Colonic mucosa (tissue), 4 donors: ENCODE measurements around the gene TMEM59L. TPM values are rescaled to one million over a fixed set of nuclear protein-coding genes. Genes with fewer than 3 reads are reported as not detected.

Experiments used
- DNase-seq: peaks from one replicate; pipeline ENCODE4 v3.0.0-alpha.2; 2020
- H3K27ac ChIP-seq: fragments of 200-600 bp; one replicate; pipeline ENCODE4 v1.8.0; 2021
- H3K27me3 ChIP-seq: fragments of 200-600 bp; one replicate; pipeline ENCODE4 v1.8.0; 2021
- H3K36me3 ChIP-seq: fragments of 200-600 bp; one replicate; pipeline ENCODE4 v1.8.0; 2021
- H3K4me1 ChIP-seq: fragments of 200-600 bp; one replicate; pipeline ENCODE4 v1.8.0; 2021; ENCODE audit warnings: mild to moderate bottlenecking
- H3K4me3 ChIP-seq: fragments of 200-600 bp; one replicate; pipeline ENCODE4 v1.8.0; 2021
- H3K9ac ChIP-seq, 2 donors: one replicate each; pipeline ENCODE4 v1.7.0; 2013; ENCODE audit warnings: control low read depth in 2 of 2, low read depth in 2 of 2, low read length in 2 of 2
- H3K9me3 ChIP-seq: fragments of 200-600 bp; one replicate; pipeline ENCODE4 v1.8.0; 2021
- intact Hi-C: fragments of 100-400 bp; cut with DNase I; formaldehyde crosslinking; loops from one replicate; pipeline ENCODE4 v1.14.1; 2022
- total RNA-seq, 2 donors: library from RNA; stranded (reverse); fragmentation: NEBNext Ultra II Directional in 1 of 2; extraction: Animal tissue kit (Norgen Biotek cat#: 25700) in 1 of 2; gene quantifications; one replicate each; pipeline ENCODE4 v1.2.1, GENCODE V29; 2021
- TF ChIP-seq, protein P1 (sequence below): fragments of 200-600 bp; IDR thresholded peaks from one replicate; pipeline ENCODE4 v1.8.0; 2022; ENCODE audit warnings: antibody characterized with exemption, mild to moderate bottlenecking
- donor health status: healthy.
- donor health status: DM: no; HTN: no; CAD: no.
- donor health status: DM: no; HTN: no; CAD: no.

Gene TMEM59L
- total RNA-seq, 2 donors from 2014 or later, result 0.27 to 1.4 TPM

DNA sequence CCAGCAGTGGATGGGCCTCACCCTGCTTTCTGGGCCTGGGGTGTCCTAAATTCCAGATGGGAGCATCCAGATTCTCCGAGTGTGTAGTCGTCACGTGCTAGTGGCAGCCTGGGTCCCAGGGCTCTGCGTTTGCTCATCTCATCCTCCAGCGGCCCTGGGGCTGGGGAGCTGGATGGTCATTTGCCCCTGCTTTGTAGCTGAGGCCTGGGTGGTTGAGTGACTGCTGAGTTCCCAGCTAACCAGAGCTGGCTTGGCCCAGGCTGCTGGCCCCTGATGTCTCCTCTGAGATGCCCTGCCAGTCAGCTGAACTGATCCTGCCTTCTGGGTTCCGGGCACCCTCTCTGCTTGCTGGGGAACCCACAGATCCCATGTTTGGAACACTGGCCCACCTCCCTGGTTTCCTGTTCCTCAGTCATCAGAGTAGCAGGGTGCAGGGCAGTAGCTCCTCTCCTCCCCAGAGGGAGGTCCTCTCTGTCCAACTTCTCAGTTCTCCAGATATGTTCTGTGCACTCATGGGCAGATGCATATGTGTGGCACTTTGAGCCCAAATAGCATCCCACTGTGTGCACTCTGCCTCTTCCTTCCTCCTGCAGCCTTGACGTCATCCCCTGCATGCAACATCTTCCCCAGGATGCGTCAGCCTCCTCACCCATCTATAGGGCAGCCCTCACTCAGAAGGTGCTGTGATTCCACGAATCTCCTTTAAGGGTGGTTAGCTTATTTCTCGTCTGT, 48.4 kb downstream of the TMEM59L start:
- H3K9me3 ChIP-seq, result no peaks in the 10 kb centered on the region
- no peak overlapping the region for H3K4me3 ChIP-seq
- intact Hi-C loops, result loop anchor here (10.0 kb wide), 1 partner anchor 196 kb away; no protein-coding TSS in a partner anchor

GRCh38 chr19:18662972-18663732, 50.5 kb downstream of the TMEM59L start:
- Histone ChIP-seq H3K27ac (no peak overlapping the region), H3K4me1 (no peaks in the 10 kb centered on the region)
- intact Hi-C loops, result loop anchor here (10.0 kb wide), 1 partner anchor 198 kb away; no protein-coding TSS in a partner anchor

More for the DNA sequence above, 48.4 kb downstream of the TMEM59L start:
- Histone ChIP-seq H3K9ac (peak overlapping the region; percentile 26), H3K4me1 (no peaks in the 10 kb centered on the region), H3K36me3 (no peaks in the 10 kb centered on the region), H3K27me3 (no peaks in the 10 kb centered on the region), H3K27ac (no peak overlapping the region)
- DNase-seq, result no peak
- TF ChIP-seq, protein P1, sequence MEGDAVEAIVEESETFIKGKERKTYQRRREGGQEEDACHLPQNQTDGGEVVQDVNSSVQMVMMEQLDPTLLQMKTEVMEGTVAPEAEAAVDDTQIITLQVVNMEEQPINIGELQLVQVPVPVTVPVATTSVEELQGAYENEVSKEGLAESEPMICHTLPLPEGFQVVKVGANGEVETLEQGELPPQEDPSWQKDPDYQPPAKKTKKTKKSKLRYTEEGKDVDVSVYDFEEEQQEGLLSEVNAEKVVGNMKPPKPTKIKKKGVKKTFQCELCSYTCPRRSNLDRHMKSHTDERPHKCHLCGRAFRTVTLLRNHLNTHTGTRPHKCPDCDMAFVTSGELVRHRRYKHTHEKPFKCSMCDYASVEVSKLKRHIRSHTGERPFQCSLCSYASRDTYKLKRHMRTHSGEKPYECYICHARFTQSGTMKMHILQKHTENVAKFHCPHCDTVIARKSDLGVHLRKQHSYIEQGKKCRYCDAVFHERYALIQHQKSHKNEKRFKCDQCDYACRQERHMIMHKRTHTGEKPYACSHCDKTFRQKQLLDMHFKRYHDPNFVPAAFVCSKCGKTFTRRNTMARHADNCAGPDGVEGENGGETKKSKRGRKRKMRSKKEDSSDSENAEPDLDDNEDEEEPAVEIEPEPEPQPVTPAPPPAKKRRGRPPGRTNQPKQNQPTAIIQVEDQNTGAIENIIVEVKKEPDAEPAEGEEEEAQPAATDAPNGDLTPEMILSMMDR, result no peak

GRCh38 chr19:18663940-18664530, 51.4 kb downstream of the TMEM59L start:
- H3K9ac ChIP-seq, result no peak overlapping the region
- intact Hi-C loops, result loop anchor here (10.0 kb wide), 1 partner anchor 199 kb away; no protein-coding TSS in a partner anchor
- DNase-seq, result no peak
- H3K4me1 ChIP-seq, result no peaks in the 10 kb centered on the region
- TF ChIP-seq, protein P1, result no peak
- no peaks in the 10 kb centered on the region for H3K9me3 ChIP-seq
- H3K27ac ChIP-seq, result no peak overlapping the region
- no peak overlapping the region for H3K4me3 ChIP-seq
- H3K36me3 ChIP-seq, result no peaks in the 10 kb centered on the region
- no peaks in the 10 kb centered on the region for H3K27me3 ChIP-seq

More at GRCh38 chr19:18662972-18663732, 50.5 kb downstream of the TMEM59L start:
- TF ChIP-seq, protein P1, result no peak
- Histone ChIP-seq H3K4me3 (no peak overlapping the region), H3K9me3 (no peaks in the 10 kb centered on the region), H3K27me3 (no peaks in the 10 kb centered on the region), H3K9ac (no peak overlapping the region), H3K36me3 (no peaks in the 10 kb centered on the region)
- no peak for DNase-seq

- intact Hi-C loops, result loop anchor here (10.0 kb wide), 1 partner anchor 201 kb away; no protein-coding TSS in a partner anchor
- H3K27ac ChIP-seq, result no peak overlapping the region
- no peaks in the 10 kb centered on the region for H3K36me3 ChIP-seq
- DNase-seq, result no peak
- TF ChIP-seq, protein P1, result no peak
- H3K27me3 ChIP-seq, result no peaks in the 10 kb centered on the region
- H3K4me1 ChIP-seq, result no peaks in the 10 kb centered on the region
- H3K4me3 ChIP-seq, result no peak overlapping the region
- H3K9ac ChIP-seq, result no peak overlapping the region
- H3K9me3 ChIP-seq, result no peaks in the 10 kb centered on the region
Measured at GRCh38 chr19:18665771-18666202, 53.1 kb downstream of the TMEM59L start.

- TF ChIP-seq, protein P1, result no peak
- no peak overlapping the region for H3K9ac ChIP-seq
- H3K4me3 ChIP-seq, result no peak overlapping the region
- no peaks in the 10 kb centered on the region for H3K9me3 ChIP-seq
- DNase-seq, result no peak
- H3K27ac ChIP-seq, result no peak overlapping the region
- H3K36me3 ChIP-seq, result no peaks in the 10 kb centered on the region
- intact Hi-C loops, result loop anchor here (10.0 kb wide), 1 partner anchor 202 kb away; no protein-coding TSS in a partner anchor
- H3K27me3 ChIP-seq, result no peaks in the 10 kb centered on the region
- H3K4me1 ChIP-seq, result no peaks in the 10 kb centered on the region
Measured at GRCh38 chr19:18666317-18666716, 53.6 kb downstream of the TMEM59L start.
